K562 (cell line): ENCODE measurements around the gene PTPRC. TPM values are rescaled to one million over a fixed set of nuclear protein-coding genes. Genes with fewer than 3 reads are reported as not detected.
A peak's percentile ranks its signal among the peaks of the same experiment; 100 is the strongest.

Experiments
- ATAC-seq: fragments of 200-7000 bp; cut with Tn5 transposase; 3 replicates; pipeline ENCODE4 v1.9.1; 2020; ENCODE audit warnings: moderate library complexity
- BruUV-seq: library from RNA; stranded (reverse); fragments of 400-500 nt; replicated peaks from 2 replicates; lab custom pipeline; 2021; lab: Mats Ljungman, UMichigan
- CTCF ChIA-PET: fragments of 300-600 bp; formaldehyde crosslinking; extraction: SDS; loops from one replicate; lab custom pipeline; 2021; ENCODE audit warnings: low intra/inter-chr PET ratio; lab: Yijun Ruan, JAX
- POLR2A ChIA-PET: fragments of 300-600, 350-650 bp; sonication (Branson Sonifier 250); formaldehyde crosslinking; extraction: SDS; loops from one replicate; lab custom pipeline; 2021; ENCODE audit warnings: antibody characterized with exemption, inconsistent platforms; lab: Yijun Ruan, JAX
- DNase-seq, 4 experiments: peaks; one replicate each; pipeline versions ENCODE4 v3.0.0 to v3.0.0-alpha.2; 2011 to 2018; ENCODE audit warnings: low spot score in 3 of 4, mixed read lengths in 3 of 4; ENCODE audit errors: extremely low read depth in 1 of 4
- FAIRE-seq: peaks from 2 replicates; lab custom pipeline; 2011; peaks lifted over from hg19 to GRCh38; lab: Jason Lieb, UNC
- H2AFZ ChIP-seq: 2 replicates; pipeline ENCODE4 v1.6.0; 2011; ENCODE audit warnings: low read depth, low read length, control low read depth, inconsistent platforms
- H3K27ac ChIP-seq: fragments of 200-600 bp; 3 replicates; pipeline ENCODE4 v1.8.0; 2011; ENCODE audit warnings: low read depth, mild to moderate bottlenecking, control low read depth, inconsistent platforms, low read length, moderate library complexity, mixed read lengths; ENCODE audit errors: extremely low read depth
- H3K27me3 ChIP-seq, 2 experiments: fragments of 300-600 bp in 1 of 2; 2 replicates in 1 of 2; 3 replicates in 1 of 2; pipeline versions ENCODE4 v1.6.0 to v1.8.0; 2011; ENCODE audit warnings: inconsistent platforms in 2 of 2, low read length in 2 of 2, mild to moderate bottlenecking in 1 of 2, mixed read lengths in 1 of 2, moderate library complexity in 1 of 2; ENCODE audit not compliant: control insufficient read depth in 2 of 2, insufficient read depth in 2 of 2
- H3K36me3 ChIP-seq: fragments of 300-600 bp; 3 replicates; pipeline ENCODE4 v1.8.0; 2011; ENCODE audit warnings: mild to moderate bottlenecking, low read length, inconsistent platforms; ENCODE audit not compliant: control insufficient read depth, insufficient read depth
- H3K4me1 ChIP-seq, 2 experiments: fragments of 200-600 bp in 1 of 2; replicated peaks in 1 of 2; 2 replicates in 1 of 2; 3 replicates in 1 of 2; pipeline versions ENCODE4 v1.5.1 to v1.8.0; 2011; ENCODE audit warnings: inconsistent platforms in 2 of 2, low read length in 2 of 2, mild to moderate bottlenecking in 1 of 2, mixed read lengths in 1 of 2, moderate library complexity in 1 of 2; ENCODE audit not compliant: control insufficient read depth in 2 of 2, insufficient read depth in 2 of 2
- H3K4me2 ChIP-seq: 2 replicates; pipeline ENCODE4 v1.6.1; 2011; ENCODE audit warnings: low read length, control low read depth, inconsistent platforms, mixed read lengths; ENCODE audit not compliant: insufficient read depth
- H3K4me3 ChIP-seq: fragments of 200-600 bp; sonication (generic), shearing (Covaris generic); 2 replicates; pipeline ENCODE4 v1.5.1; 2016; ENCODE audit warnings: control low read depth, inconsistent platforms
- H3K79me2 ChIP-seq: fragments of 200-600 bp; 3 replicates; pipeline ENCODE4 v1.8.0; 2011; ENCODE audit warnings: low read length, inconsistent platforms; ENCODE audit not compliant: control insufficient read depth, insufficient read depth
- H3K9ac ChIP-seq, 2 experiments: 2 replicates each; pipeline versions ENCODE4 v1.6.0 to v1.6.1; 2011; ENCODE audit warnings: low read depth in 2 of 2, low read length in 2 of 2, control low read depth in 1 of 2, inconsistent platforms in 1 of 2, mild to moderate bottlenecking in 1 of 2, mixed read lengths in 1 of 2; ENCODE audit not compliant: insufficient read depth in 1 of 2
- H3K9me1 ChIP-seq: one replicate; pipeline ENCODE4 v1.6.0; 2011; ENCODE audit warnings: inconsistent platforms, mild to moderate bottlenecking, low read length, moderate library complexity; ENCODE audit not compliant: control insufficient read depth, insufficient read depth
- H3K9me3 ChIP-seq: replicated peaks from 2 replicates; pipeline ENCODE4 v1.5.1; 2011; ENCODE audit warnings: low read depth, low read length, inconsistent platforms; ENCODE audit not compliant: control insufficient read depth, insufficient read depth
- H4K20me1 ChIP-seq: replicated peaks from 2 replicates; pipeline ENCODE4 v1.6.1; 2011; ENCODE audit warnings: low read length, inconsistent platforms, mixed read lengths; ENCODE audit not compliant: control insufficient read depth, insufficient read depth
- MEIS2 ChIP-seq: fragments of 450-650 bp; IDR thresholded peaks from 2 replicates; pipeline ENCODE4 v1.6.1; 2014; ENCODE audit warnings: mild to moderate bottlenecking; ENCODE audit not compliant: partially characterized antibody
- NONO ChIP-seq, 2 experiments: fragments of 200-400 bp in 1 of 2; fragments of 450-650 bp in 1 of 2; formaldehyde crosslinking in 1 of 2; IDR thresholded peaks; 2 replicates each; pipeline ENCODE4 v1.6.1; 2017; ENCODE audit warnings: low read depth in 2 of 2, mild to moderate bottlenecking in 2 of 2, moderate library complexity in 2 of 2, low read length in 1 of 2
- in situ Hi-C: fragments of 300-500 bp; cut with MboI; formaldehyde crosslinking; loops from 4 replicates; pipeline ENCODE4 v1.15.0; 2018; ENCODE audit warnings: inconsistent platforms, mixed read lengths
- intact Hi-C: fragments of 100-400 bp; cut with micrococcal nuclease; formaldehyde crosslinking; loops from 2 replicates; pipeline ENCODE4 v1.14.2; 2022
- polyA plus RNA-seq, 8 experiments: library from polyadenylated mRNA; depleted of rRNA in 4 of 8; stranded (reverse) in 5 of 8; unstranded in 3 of 8; fragments of >200 nt; fragmentation: Nextera tagmentation in 2 of 8; fragmentation: Illumina TruSeq in 1 of 8; extraction: Ambion mirVana in 2 of 8; extraction: Trizol in 1 of 8; gene quantifications; 2 replicates each; pipeline versions ENCODE4 v1.2.1 to v1.2.3, GENCODE V29; 2011 to 2014; ENCODE audit warnings: inconsistent platforms in 1 of 8, missing spikeins in 1 of 8
- total RNA-seq, 7 experiments: library from RNA; depleted of rRNA in 6 of 7; stranded (reverse); fragments of >200 nt in 6 of 7; fragmentation: Illumina TruSeq in 2 of 7; extraction: Trizol in 2 of 7; gene quantifications; 2 replicates each; pipeline versions ENCODE4 v1.2.1 to v1.2.3, GENCODE V29; 2011 to 2021; ENCODE audit warnings: low replicate concordance in 1 of 7
- TF ChIP-seq, protein P1 (sequence below): fragments of 250-450 bp; sonication (Bioruptor Pico); IDR thresholded peaks from 2 replicates; pipeline ENCODE4 v1.5.0; 2021; ENCODE audit warnings: mild to moderate bottlenecking, moderate library complexity
- TF ChIP-seq, protein P2 (sequence below): fragments of 450-650 bp; IDR thresholded peaks from 2 replicates; pipeline ENCODE4 v1.6.1; 2016
- TF ChIP-seq, protein P3 (sequence below), 2 experiments: IDR thresholded peaks in 1 of 2; conservative IDR thresholded peaks in 1 of 2; 2 replicates each; pipeline ENCODE4 v1.6.1; 2016; ENCODE audit warnings: low read depth in 2 of 2, mild to moderate bottlenecking in 1 of 2, missing compliant biosample characterization in 1 of 2, missing genetic modification characterization in 1 of 2, moderate library complexity in 1 of 2
- TF ChIP-seq, protein P4 (sequence below): IDR thresholded peaks from 2 replicates; pipeline ENCODE4 v1.6.1; 2016; ENCODE audit warnings: missing genetic modification characterization, missing compliant biosample characterization

PTPRC gene
- total and polyA plus RNA-seq, 9 of the 15 experiments (the other 6 are each of a cell fraction or from before 2014, with no cell fraction given) = 7.1 to 107 (median 62.9) TPM

DNA sequence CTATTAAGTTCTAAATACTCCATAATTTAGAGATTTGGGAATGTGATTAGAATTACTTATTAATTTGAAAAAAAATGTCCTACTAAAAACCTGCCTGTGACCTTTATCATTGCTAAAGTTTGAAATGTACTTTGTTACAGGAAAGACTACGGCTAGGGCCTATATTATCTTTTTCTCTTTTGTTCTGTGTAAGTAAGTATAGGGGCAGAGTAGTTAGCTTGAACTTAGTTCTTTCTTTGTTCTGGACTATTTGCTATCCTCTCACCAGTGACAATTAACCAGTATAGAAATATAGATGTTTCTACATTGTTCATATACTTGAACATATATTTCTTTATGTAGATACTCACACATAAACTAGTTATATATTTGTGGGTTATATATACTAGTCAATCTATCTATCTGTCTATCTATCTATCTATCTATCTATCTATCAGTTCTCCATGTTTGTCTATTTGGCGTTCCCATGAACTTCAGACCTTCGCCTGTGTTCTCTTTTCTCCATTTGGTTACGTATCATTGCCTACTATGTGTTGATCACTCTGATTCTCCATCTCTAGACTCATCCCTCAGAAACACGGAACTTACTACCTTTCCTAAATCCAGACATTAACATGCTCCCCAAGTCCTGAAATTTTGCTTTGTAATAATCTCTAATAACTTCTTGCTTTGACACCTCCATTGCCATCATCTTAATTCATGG lies 3.3 kb downstream of the PTPRC start (continued):
- TF ChIP-seq, protein P1, sequence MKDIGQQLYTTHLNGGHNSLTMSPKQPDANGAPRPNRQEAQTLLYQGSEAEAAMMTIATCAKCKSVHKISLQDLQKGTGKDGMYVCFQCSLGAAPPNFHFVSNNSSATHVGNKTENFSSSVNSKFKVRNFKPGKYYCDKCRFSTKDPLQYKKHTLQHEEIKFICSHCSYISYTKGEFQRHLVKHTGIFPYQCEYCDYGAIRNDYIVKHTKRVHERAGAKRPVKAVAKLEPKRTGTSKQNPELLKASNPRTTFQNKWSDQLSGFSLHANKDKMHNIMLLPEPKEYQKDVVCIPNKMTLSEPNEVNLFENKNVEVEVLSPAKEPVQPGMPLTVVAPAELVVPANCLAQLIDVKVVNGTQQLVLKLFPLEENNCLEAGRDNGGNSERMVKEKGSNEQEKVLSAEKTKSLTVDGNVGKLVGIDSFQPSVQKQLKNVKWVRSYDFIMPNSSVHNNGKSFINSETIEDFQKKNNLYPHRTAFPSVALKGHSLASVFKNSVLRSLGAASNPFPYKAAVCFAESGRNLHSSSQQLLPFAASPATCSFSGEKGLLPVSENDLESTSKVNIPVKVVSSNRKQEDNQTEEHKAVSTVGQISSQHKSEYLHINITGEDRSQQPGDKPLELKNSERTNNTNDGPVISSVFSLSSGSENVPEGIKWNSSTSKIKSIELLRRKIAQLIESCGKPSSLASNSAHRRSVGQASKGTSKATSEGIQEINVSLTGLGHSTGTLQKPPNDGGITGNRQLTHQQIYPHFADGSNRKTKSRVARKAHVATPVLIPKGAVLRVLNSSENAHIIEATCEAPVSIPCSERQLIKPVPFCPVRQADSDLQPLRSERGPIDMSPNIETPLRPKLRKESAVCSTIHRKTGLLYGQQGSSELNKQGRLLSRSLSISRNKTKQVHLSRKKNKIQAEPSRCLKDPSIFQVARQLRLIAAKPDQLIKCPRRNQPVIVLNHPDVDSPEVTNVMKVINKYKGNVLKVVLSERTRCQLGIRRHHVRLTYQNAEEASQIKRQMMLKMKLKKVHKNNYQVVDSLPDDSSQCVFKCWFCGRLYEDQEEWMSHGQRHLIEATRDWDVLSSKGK (CRISPR knock-in tag) = no peak
- TF ChIP-seq MEIS2 = no peak
- TF ChIP-seq, all 486 proteins: peak for 4

DNA sequence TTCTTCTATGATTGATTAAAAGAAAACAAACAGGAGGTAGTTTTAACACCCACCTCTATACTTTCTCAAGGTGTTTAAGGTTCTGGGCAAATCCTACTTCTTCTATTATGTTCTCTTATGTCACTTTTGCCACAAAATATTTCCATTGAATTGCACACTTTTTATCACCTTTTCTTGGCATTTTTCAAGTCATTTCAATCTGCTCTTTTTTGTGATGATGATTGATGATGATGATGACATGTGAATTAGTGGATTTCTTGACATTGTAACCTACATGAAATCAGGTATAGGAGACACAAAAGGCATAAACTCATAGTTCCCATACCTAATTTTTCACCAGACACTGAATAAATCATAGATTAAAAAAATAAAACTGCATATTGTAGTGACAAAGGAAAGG lies 4.1 kb downstream of the PTPRC start:
- Histone ChIP-seq H3K27me3 (no peaks in the 10 kb centered on the region), H4K20me1 (no peaks in the 10 kb centered on the region), H3K79me2 (peaks cover 86% of the 10 kb centered on the region), H3K4me3 (no peak overlapping the region), H2AFZ (no peak overlapping the region), H3K9ac (no peak overlapping the region), H3K27ac (no peak overlapping the region), H3K9me1 (no peaks in the 10 kb centered on the region), H3K36me3 (peaks cover 5% of the 10 kb centered on the region; the same call in 1 of the 3 replicates), H3K4me1 (peaks cover 0 to 2% of the 10 kb centered on the region in 2 experiments; a peak in 1 of 5 replicates), H3K4me2 (no peak overlapping the region), H3K9me3 (no peaks in the 10 kb centered on the region)
- ChIA-PET POLR2A (no interaction called here), CTCF (no interaction called here)
- ATAC-seq (no peak), FAIRE-seq (no peak), DNase-seq (no peak)
- intact Hi-C loops (loop anchor here (5.0 kb wide), 1 partner anchor 646 kb away; no protein-coding TSS in a partner anchor), in situ Hi-C loops (no loop called here)
- BruUV-seq = no TSS peak
- TF ChIP-seq, protein P2, sequence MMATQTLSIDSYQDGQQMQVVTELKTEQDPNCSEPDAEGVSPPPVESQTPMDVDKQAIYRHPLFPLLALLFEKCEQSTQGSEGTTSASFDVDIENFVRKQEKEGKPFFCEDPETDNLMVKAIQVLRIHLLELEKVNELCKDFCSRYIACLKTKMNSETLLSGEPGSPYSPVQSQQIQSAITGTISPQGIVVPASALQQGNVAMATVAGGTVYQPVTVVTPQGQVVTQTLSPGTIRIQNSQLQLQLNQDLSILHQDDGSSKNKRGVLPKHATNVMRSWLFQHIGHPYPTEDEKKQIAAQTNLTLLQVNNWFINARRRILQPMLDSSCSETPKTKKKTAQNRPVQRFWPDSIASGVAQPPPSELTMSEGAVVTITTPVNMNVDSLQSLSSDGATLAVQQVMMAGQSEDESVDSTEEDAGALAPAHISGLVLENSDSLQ = peak; percentile 57
- TF ChIP-seq MEIS2 (peak; percentile 81), NONO (IDR thresholded peaks at IDR 0.05; ENCODE audit: low read depth in 2 of 2, low read length in 1 of 2) (no peak)
- TF ChIP-seq, protein P3, sequence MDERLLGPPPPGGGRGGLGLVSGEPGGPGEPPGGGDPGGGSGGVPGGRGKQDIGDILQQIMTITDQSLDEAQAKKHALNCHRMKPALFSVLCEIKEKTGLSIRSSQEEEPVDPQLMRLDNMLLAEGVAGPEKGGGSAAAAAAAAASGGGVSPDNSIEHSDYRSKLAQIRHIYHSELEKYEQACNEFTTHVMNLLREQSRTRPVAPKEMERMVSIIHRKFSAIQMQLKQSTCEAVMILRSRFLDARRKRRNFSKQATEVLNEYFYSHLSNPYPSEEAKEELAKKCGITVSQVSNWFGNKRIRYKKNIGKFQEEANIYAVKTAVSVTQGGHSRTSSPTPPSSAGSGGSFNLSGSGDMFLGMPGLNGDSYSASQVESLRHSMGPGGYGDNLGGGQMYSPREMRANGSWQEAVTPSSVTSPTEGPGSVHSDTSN (CRISPR knock-in tag; IDR thresholded peaks at IDR 0.05; ENCODE audit: low read depth) = no peak
- TF ChIP-seq, protein P3 (tag; conservative IDR thresholded peaks at IDR 0.05; ENCODE audit: low read depth) = peak; percentile 51
- TF ChIP-seq, protein P4, sequence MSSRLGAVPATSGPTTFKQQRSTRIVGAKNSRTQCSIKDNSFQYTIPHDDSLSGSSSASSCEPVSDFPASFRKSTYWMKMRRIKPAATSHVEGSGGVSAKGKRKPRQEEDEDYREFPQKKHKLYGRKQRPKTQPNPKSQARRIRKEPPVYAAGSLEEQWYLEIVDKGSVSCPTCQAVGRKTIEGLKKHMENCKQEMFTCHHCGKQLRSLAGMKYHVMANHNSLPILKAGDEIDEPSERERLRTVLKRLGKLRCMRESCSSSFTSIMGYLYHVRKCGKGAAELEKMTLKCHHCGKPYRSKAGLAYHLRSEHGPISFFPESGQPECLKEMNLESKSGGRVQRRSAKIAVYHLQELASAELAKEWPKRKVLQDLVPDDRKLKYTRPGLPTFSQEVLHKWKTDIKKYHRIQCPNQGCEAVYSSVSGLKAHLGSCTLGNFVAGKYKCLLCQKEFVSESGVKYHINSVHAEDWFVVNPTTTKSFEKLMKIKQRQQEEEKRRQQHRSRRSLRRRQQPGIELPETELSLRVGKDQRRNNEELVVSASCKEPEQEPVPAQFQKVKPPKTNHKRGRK = 0 out of 2 replicates have a peak, but pooled peaks have one; percentile 11
